ENCODE measurements around the gene MICAL3. TPM values are rescaled to one million over a fixed set of nuclear protein-coding genes. Genes with fewer than 3 reads are reported as not detected.
"Not testable (repeated sequence)": the region's sequence is repeated elsewhere in the genome, so short reads cannot be mapped to it uniquely, and the experiment has no call there.

MICAL3 gene
- total and polyA plus RNA-seq, 5 donors = 30.4 to 105 (median 72.5) TPM

DNA sequence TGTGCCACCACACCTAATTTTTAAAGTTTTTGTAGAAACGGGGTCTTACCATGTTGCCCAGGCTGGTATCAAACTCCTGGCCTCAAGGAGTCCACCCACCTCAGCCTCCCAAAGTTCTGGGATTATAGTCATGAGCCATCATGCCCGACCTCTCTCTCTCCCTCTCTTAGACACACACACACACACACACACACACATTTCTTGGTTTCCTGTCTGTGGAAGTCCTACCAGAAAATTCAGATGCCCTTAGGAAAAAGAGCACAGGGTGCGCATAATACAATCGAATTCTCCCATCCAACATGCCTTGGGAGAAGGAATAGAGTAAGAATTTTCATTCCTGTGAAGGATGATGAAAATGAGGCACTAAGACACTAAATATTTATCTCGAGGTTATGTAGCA is 10.4 kb downstream of the MICAL3 start:
- intact Hi-C loops (cut with DNase I) = loop anchor here in 1 of 4 donors (10.0 kb wide), 1 partner anchor 109 kb away; no protein-coding TSS in a partner anchor
- DNase-seq (no peak), ATAC-seq (no peak)
- WGBS = 78% methylated on average over 5 of the region's 5 CpGs
- Histone ChIP-seq H3K9me3 (ENCODE audit: control insufficient read depth, low read length) (peaks cover 2% of the 10 kb centered on the region), H3K4me3 (ENCODE audit: low read length) (no peak overlapping the region), H3K4me1 (ENCODE audit: control insufficient read depth, insufficient read depth, low read length) (no peaks in the 10 kb centered on the region), H3K27me3 (ENCODE audit: control insufficient read depth, insufficient read depth) (no peaks in the 10 kb centered on the region), H3K27ac (ENCODE audit: low read length) (no peak overlapping the region)

DNA sequence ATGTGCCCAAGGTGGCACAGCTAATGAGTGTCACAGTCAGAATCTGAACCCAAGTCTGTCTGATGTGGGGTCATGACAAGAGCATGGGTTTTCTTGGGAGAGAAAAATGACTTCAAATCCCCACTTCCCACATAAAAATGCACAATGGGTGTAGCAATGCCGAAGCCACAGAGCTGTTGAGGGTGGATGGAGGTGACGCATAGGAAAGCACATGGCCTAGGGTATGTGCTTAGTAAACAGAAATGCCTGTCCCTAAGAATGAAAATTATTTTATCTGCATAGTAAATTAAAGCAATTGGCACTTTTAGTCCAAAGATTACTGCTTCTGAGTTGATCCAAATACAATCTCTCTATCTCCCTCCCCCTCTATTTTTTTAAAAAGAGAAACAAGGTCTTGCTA is 10.9 kb downstream of the MICAL3 start:
- Histone ChIP-seq H3K4me1 (ENCODE audit: control insufficient read depth, insufficient read depth, low read length) (no peaks in the 10 kb centered on the region), H3K27ac (ENCODE audit: low read length) (no peak overlapping the region), H3K27me3 (ENCODE audit: control insufficient read depth, insufficient read depth) (no peaks in the 10 kb centered on the region), H3K9me3 (ENCODE audit: control insufficient read depth, low read length) (peaks cover 2% of the 10 kb centered on the region), H3K4me3 (ENCODE audit: low read length) (no peak overlapping the region)
- no peak for DNase-seq
- intact Hi-C loops (cut with DNase I) = loop anchor here in 1 of 4 donors (10.0 kb wide), 1 partner anchor 109 kb away; no protein-coding TSS in a partner anchor
- no peak for ATAC-seq
- WGBS = 96% methylated on average over 2 of the region's 2 CpGs

DNA sequence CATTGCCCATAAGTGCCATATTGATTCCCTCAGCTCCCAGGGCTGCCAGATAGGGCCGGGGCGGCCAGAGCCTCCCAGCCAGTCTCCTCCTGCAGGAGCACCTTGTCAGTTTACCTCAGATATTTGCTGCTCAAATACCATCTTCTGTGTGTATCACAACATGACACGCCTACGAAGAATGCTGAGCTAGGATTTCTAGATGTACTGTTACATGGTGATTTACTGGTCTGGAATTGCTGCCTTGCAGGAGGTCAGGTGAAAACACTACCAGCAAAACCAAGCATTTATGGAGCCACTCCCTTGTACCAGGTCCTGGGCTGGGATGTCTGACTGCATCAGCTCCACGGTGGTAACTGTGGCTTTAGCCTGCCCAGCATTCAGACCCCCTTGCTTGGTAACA is 11.8 kb downstream of the MICAL3 start:
- Histone ChIP-seq H3K4me1 (ENCODE audit: control insufficient read depth, insufficient read depth, low read length) (no peaks in the 10 kb centered on the region), H3K27me3 (ENCODE audit: control insufficient read depth, insufficient read depth) (no peaks in the 10 kb centered on the region), H3K9me3 (ENCODE audit: control insufficient read depth, low read length) (peaks cover 2% of the 10 kb centered on the region), H3K4me3 (ENCODE audit: low read length) (no peak overlapping the region), H3K27ac (ENCODE audit: low read length) (no peak overlapping the region)
- 92% methylated on average over 5 of the region's 5 CpGs for WGBS
- DNase-seq = no peak
- no peak for ATAC-seq
- intact Hi-C loops (cut with DNase I) = loop anchor here in 1 of 4 donors (10.0 kb wide), 1 partner anchor 108 kb away; no protein-coding TSS in a partner anchor

DNA sequence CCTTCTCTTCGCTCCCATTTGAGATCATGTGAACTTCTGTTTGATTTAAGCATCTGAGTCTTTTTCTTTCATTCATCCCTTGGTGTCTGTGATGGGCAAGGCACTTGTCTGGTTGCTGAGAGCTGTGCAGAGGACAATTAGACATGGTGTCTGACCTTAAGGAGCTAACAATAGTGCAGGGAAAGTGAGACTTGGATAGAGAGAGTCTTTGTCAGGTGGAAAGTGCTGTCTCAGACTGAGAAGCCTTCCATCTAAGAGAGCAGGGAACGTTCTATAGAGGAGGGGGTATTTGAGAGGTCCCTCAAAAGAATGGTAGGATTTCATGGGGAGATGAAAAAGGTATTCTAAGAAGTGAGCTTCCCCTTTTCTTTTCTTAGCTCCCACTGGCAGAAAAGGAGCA is 14.1 kb downstream of the MICAL3 start:
- no peak overlapping the region for H3K4me3 ChIP-seq (ENCODE audit: low read length)
- no peaks in the 10 kb centered on the region for H3K27me3 ChIP-seq (ENCODE audit: control insufficient read depth, insufficient read depth)
- H3K9me3 ChIP-seq (ENCODE audit: control insufficient read depth, low read length) = peaks cover 2% of the 10 kb centered on the region
- no peaks in the 10 kb centered on the region for H3K4me1 ChIP-seq (ENCODE audit: control insufficient read depth, insufficient read depth, low read length)
- no peak for DNase-seq
- H3K27ac ChIP-seq (ENCODE audit: low read length) = peak overlapping the region; percentile 62
- no peak for ATAC-seq
- WGBS = 79% methylated on average over 2 of the region's 2 CpGs
- intact Hi-C loops (cut with DNase I) = loop anchor here in 1 of 4 donors (10.0 kb wide), 1 partner anchor 105 kb away; no protein-coding TSS in a partner anchor

DNA sequence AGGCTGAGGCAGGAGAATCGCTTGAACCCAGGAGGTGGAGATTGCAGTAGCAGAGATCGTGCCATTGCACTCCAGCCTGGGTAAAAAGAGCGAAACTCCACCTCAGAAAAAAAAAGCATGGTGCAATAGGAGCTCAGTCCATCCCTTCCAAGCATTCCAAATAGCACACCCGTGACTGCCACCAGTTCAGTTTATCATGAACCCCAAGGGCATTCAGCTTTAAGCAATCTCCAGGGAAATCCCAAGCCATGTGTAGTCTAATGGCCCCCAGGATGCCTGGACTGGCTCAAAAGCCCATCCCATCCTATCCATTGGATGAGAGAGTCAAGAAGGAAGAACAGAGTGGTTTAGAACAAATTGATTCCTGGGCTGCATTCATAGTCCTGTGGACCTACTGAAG is 16.2 kb downstream of the MICAL3 start:
- H3K27me3 ChIP-seq (ENCODE audit: control insufficient read depth, insufficient read depth) = no peaks in the 10 kb centered on the region
- ATAC-seq (no peak), DNase-seq (no peak)
- peaks cover 2% of the 10 kb centered on the region for H3K9me3 ChIP-seq (ENCODE audit: control insufficient read depth, low read length)
- 91% methylated on average over 4 of the region's 4 CpGs for WGBS
- intact Hi-C loops (cut with DNase I) = loop anchor here in 1 of 4 donors (10.0 kb wide), 1 partner anchor 113 kb away; no protein-coding TSS in a partner anchor
- no peak overlapping the region for H3K27ac ChIP-seq (ENCODE audit: low read length)
- no peaks in the 10 kb centered on the region for H3K4me1 ChIP-seq (ENCODE audit: control insufficient read depth, insufficient read depth, low read length)
- no peak overlapping the region for H3K4me3 ChIP-seq (ENCODE audit: low read length)

DNA sequence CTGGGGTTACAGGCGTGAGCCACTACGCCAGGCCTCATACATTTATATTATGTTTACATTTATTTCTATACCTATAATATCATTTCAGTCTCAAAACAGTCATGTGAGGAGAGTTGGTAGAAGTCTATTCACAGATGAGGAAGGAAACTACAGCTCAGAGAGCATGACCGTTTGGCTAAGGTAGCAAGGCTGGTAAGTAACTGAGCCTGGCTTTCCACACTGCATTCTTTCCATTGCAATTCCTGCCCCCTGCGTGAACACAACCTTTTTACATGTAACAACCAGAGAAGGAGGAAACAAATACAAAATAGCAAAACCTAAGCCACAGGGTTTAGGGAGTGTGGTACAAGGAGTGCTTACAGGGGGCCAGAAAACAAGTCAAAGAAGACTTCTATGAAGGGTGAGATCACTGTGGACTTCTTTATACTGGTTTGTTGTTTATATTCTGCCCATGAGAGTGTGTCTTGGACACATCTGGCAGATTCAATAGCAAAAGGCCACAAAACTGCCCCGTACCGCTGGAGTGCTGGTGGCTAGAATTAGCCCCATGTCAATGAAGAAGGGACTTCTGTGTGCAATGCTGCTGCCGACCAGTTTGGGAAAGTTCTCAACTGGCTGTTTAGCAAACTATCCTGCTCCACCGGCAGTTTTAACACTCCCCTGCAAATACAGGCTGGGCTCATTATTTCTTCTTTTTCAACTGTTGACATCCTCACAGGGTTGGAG is 19.0 kb downstream of the MICAL3 start:
- H3K4me3 ChIP-seq (ENCODE audit: low read length) = no peak overlapping the region
- DNase-seq (no peak), ATAC-seq (no peak)
- no peaks in the 10 kb centered on the region for H3K27me3 ChIP-seq (ENCODE audit: control insufficient read depth, insufficient read depth)
- intact Hi-C loops (cut with DNase I) = loop anchor here in 1 of 4 donors (10.0 kb wide), 1 partner anchor 111 kb away; no protein-coding TSS in a partner anchor
- H3K4me1 ChIP-seq (ENCODE audit: control insufficient read depth, insufficient read depth, low read length) = no peaks in the 10 kb centered on the region
- H3K27ac ChIP-seq (ENCODE audit: low read length) = no peak overlapping the region
- 65% methylated on average over 8 of the region's 8 CpGs for WGBS
- no peaks in the 10 kb centered on the region for H3K9me3 ChIP-seq (ENCODE audit: control insufficient read depth, low read length)

DNA sequence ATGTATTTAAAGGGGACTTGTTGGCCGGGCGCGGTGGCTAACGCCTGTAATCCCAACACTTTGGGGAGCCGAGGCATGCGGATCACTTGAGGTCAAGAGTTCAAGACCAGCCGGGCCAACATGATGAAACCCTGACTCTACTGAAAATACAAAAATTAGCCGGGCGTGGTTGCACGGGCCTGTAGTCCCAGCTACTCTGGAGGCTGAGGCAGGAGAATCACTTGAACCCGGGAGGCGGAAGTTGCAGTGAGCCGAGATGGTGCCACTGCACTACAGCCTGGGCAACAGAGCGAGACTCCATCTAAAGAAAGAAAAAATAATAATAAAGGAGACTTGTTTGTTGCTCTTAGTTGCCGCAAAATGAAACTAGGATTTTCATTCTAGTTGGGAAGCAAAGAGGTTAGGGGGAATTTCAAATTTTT is 22.5 kb downstream of the MICAL3 start:
- H3K4me3 ChIP-seq (ENCODE audit: low read length); H3K9me3 ChIP-seq (ENCODE audit: control insufficient read depth, low read length); H3K27me3 ChIP-seq (ENCODE audit: control insufficient read depth, insufficient read depth); DNase-seq; H3K4me1 ChIP-seq (ENCODE audit: control insufficient read depth, insufficient read depth, low read length); ATAC-seq: not testable (repeated sequence)
- WGBS = 44% methylated on average over 15 of the region's 15 CpGs
- intact Hi-C loops (cut with DNase I) = loop anchor here in 3 of 4 donors (5.0 to 10.0 kb wide), 3 partner anchors 85 to 107 kb away; no protein-coding TSS in a partner anchor
- H3K27ac ChIP-seq (ENCODE audit: low read length) = peak overlapping the region; percentile 56

DNA sequence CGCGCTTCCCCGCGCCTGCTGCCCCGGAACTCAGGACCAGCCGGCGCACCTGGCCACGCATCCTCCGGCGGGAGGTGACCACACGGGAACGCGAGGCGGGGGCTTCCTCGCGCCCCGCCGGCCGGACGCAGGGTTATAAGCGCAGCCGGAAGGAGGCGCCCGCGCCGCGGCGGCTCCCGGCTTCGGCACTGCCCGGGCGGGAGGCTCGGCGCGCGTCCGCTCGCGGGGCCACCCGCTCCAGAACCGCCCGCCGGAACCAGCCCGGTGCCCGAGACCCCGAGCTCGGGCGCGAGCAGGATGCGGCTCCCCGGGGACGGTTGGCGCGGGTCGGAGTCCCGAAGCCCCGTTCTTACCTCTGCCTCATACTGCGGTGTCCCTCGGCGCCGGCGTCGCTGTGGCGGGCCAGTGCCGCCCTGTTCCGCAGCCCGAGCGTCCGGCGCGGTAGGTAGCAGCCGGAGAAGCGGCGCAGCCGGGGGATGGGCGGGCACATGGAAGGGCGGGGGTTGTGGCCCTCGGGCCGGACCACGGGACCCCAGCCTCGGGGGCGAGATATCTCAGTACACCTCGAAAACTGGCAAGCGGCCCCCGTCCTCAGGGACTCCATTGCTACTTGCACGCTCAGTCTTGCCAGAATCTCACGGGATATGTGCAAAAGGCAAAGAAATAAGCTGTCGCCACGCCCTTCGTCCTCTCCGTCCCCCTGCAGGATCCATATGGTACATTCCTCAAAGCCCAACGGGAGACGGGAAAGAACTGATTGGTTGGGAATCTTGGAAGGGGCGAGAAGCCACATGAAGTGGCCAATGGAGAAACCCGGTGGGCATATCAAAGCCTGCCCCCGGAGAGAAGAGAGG is 23.1 kb downstream of the MICAL3 start:
- Histone ChIP-seq H3K27me3 (ENCODE audit: control insufficient read depth, insufficient read depth) (no peaks in the 10 kb centered on the region), H3K27ac (ENCODE audit: low read length) (peak overlapping the region; percentile 90), H3K4me1 (ENCODE audit: control insufficient read depth, insufficient read depth, low read length) (peaks cover 2% of the 10 kb centered on the region), H3K9me3 (ENCODE audit: control insufficient read depth, low read length) (no peaks in the 10 kb centered on the region), H3K4me3 (ENCODE audit: low read length) (peak overlapping the region; percentile 69)
- peak; percentile 92 to 96 (median 95) for DNase-seq
- under 1% methylated on average over 96 of the region's 96 CpGs for WGBS
- intact Hi-C loops (cut with DNase I) = loop anchor here in 3 of 4 donors (5.0 to 10.0 kb wide), 3 partner anchors 84 to 106 kb away; no protein-coding TSS in a partner anchor
- ATAC-seq = peak; percentile 97 to 98

DNA sequence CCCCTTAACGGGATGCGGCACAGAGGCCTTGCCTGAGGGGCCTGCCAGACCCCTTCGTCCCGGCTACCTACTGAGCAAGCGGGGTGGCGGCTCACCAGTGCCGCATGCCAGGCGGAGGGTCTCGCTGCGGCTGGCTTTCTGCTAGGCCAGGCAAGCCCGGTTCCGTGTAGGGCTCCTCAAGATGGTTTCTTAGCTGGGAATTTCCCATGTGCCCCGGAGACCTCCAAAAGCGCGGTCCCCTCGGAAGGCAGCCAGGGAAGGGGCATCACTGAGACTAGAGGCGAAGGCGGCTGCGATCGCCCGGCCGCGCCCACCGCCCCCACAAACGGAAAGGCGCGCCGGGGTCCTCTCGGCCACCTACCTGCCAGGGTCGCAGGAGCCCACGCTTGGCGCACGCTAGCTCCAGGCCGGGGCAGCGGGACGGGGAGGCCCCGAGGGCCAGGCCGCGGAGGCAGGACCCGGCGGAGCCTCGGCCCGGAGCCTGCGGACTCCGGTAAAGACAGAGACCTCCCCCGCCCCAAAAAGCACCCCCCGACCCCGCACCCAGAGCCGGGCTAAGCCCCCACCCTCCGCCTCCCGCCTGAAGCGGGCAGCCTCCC is 23.8 kb downstream of the MICAL3 start:
- DNase-seq = peak; percentile 38 to 71 (median 69)
- under 1% methylated on average over 52 of the region's 52 CpGs for WGBS
- ATAC-seq = peak in 1 of 2 donors; percentile 15
- intact Hi-C loops (cut with DNase I) = loop anchor here in 3 of 4 donors (5.0 to 10.0 kb wide), 3 partner anchors 83 to 106 kb away; no protein-coding TSS in a partner anchor
- H3K4me1 ChIP-seq (ENCODE audit: control insufficient read depth, insufficient read depth, low read length) = peaks cover 2% of the 10 kb centered on the region
- no peaks in the 10 kb centered on the region for H3K27me3 ChIP-seq (ENCODE audit: control insufficient read depth, insufficient read depth)
- peak overlapping the region; percentile 69 for H3K4me3 ChIP-seq (ENCODE audit: low read length)
- H3K9me3 ChIP-seq (ENCODE audit: control insufficient read depth, low read length) = no peaks in the 10 kb centered on the region
- H3K27ac ChIP-seq (ENCODE audit: low read length) = peak overlapping the region; percentile 90

DNA sequence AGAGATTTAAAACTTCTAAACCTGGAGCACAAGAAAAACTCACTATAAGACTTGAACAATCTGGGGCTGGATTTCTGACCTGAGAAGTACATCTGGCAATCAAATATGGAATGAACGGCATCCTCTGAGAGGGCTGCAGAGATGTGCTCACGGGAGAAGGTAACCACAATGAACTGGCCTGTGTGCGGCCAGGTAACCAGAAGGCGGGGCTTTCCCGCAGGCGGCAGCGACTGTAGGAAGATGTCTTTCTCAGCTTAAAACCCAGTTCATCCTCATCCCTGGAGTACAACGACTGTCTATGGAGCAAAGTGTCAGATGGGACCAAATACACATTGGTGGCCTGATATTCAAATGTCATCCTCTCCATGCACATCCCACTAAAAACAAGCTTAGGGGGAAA is 24.5 kb downstream of the MICAL3 start:
- H3K4me1 ChIP-seq (ENCODE audit: control insufficient read depth, insufficient read depth, low read length) = peaks cover 2% of the 10 kb centered on the region
- H3K27me3 ChIP-seq (ENCODE audit: control insufficient read depth, insufficient read depth) = no peaks in the 10 kb centered on the region
- H3K4me3 ChIP-seq (ENCODE audit: low read length) = peak overlapping the region; percentile 69
- no peaks in the 10 kb centered on the region for H3K9me3 ChIP-seq (ENCODE audit: control insufficient read depth, low read length)
- 67% methylated on average over 8 of the region's 8 CpGs for WGBS
- DNase-seq (no peak), ATAC-seq (no peak)
- no peak overlapping the region for H3K27ac ChIP-seq (ENCODE audit: low read length)
- intact Hi-C loops (cut with DNase I) = loop anchor here in 3 of 4 donors (5.0 to 10.0 kb wide), 3 partner anchors 83 to 105 kb away; no protein-coding TSS in a partner anchor

Data from right cardiac atrium (tissue), 5 donors.